HepG2 (cell line): ENCODE results near the gene CD2AP. TPM values are rescaled to one million over a fixed set of nuclear protein-coding genes. Genes with fewer than 3 reads are reported as not detected.
A peak's percentile ranks its signal among the peaks of the same experiment; 100 is the strongest.

Experiments
- ATAC-seq: fragments of 200-7000 bp; cut with Tn5 transposase; 3 replicates; pipeline ENCODE4 v1.9.1; 2020; ENCODE audit warnings: mild to moderate bottlenecking, moderate library complexity
- BruUV-seq: library from RNA; stranded (reverse); fragments of 400-500 nt; replicated peaks from 2 replicates; lab custom pipeline; 2021; lab: Mats Ljungman, UMichigan
- CTCF ChIA-PET: fragments of 300-600 bp; formaldehyde crosslinking; extraction: SDS; loops from one replicate; lab custom pipeline; 2021; ENCODE audit warnings: low total read pairs, inconsistent platforms, low intra/inter-chr PET ratio; lab: Yijun Ruan, JAX
- POLR2A ChIA-PET: fragments of 350-600 bp; sonication (Branson Sonifier 250); formaldehyde crosslinking; loops from one replicate; lab custom pipeline; 2020; ENCODE audit warnings: antibody characterized with exemption, inconsistent platforms; lab: Yijun Ruan, JAX
- DNase-seq: peaks from one replicate; pipeline ENCODE4 v3.0.0-alpha.2; 2015; ENCODE audit warnings: low spot score
- FAIRE-seq: peaks from 3 replicates; lab custom pipeline; 2011; peaks lifted over from hg19 to GRCh38; lab: Jason Lieb, UNC
- H2AFZ ChIP-seq: one replicate; pipeline ENCODE4 v1.6.1; 2011; ENCODE audit warnings: low read length, inconsistent platforms
- H3K27ac ChIP-seq: fragments of 300-600 bp; 3 replicates; pipeline ENCODE4 v1.8.0; 2011; ENCODE audit warnings: mixed run types, mild to moderate bottlenecking, mixed read lengths, low read length, inconsistent platforms; ENCODE audit not compliant: insufficient read depth; ENCODE audit errors: extremely low read length
- H3K27me3 ChIP-seq, 2 experiments: fragments of 200-600 bp in 1 of 2; 2 replicates in 1 of 2; 3 replicates in 1 of 2; pipeline versions ENCODE4 v1.6.0 to v1.8.0; 2011; ENCODE audit warnings: low read length in 2 of 2, mild to moderate bottlenecking in 2 of 2, moderate library complexity in 2 of 2, inconsistent platforms in 1 of 2; ENCODE audit not compliant: insufficient read depth in 2 of 2, control insufficient read depth in 1 of 2
- H3K36me3 ChIP-seq, 2 experiments: fragments of 200-600 bp in 1 of 2; replicated peaks in 1 of 2; 2 replicates in 1 of 2; 3 replicates in 1 of 2; pipeline versions ENCODE4 v1.5.1 to v1.8.0; 2011; ENCODE audit warnings: low read length in 2 of 2, inconsistent platforms in 1 of 2; ENCODE audit not compliant: insufficient read depth in 2 of 2, control insufficient read depth in 1 of 2
- H3K4me1 ChIP-seq: 2 replicates; pipeline ENCODE4 v1.5.1; 2012; ENCODE audit warnings: low read length, inconsistent platforms; ENCODE audit not compliant: insufficient read depth
- H3K4me2 ChIP-seq: 2 replicates; pipeline ENCODE4 v1.6.0; 2011; ENCODE audit warnings: low read depth, low read length, inconsistent platforms
- H3K4me3 ChIP-seq, 3 experiments: fragments of 200-600 bp in 1 of 3; sonication (generic), shearing (Covaris generic) in 1 of 3; replicated peaks in 1 of 3; 2 replicates each; pipeline ENCODE4 v1.5.1; 2011 to 2016; ENCODE audit warnings: low read length in 3 of 3, inconsistent platforms in 2 of 3, low read depth in 2 of 3, mild to moderate bottlenecking in 2 of 3, control low read depth in 1 of 3, mixed read lengths in 1 of 3; ENCODE audit not compliant: insufficient read depth in 1 of 3
- H3K79me2 ChIP-seq: one replicate; pipeline ENCODE4 v1.6.1; 2011; ENCODE audit warnings: low read length, inconsistent platforms; ENCODE audit not compliant: insufficient read depth
- H3K9ac ChIP-seq: 2 replicates; pipeline ENCODE4 v1.6.0; 2011; ENCODE audit warnings: mild to moderate bottlenecking, low read depth, low read length, inconsistent platforms; ENCODE audit not compliant: insufficient read depth
- H3K9me3 ChIP-seq: 2 replicates; pipeline ENCODE4 v1.5.1; 2012; ENCODE audit warnings: mild to moderate bottlenecking, low read length
- H4K20me1 ChIP-seq: 2 replicates; pipeline ENCODE4 v1.6.0; 2011; ENCODE audit warnings: inconsistent platforms, mild to moderate bottlenecking, low read length, moderate library complexity; ENCODE audit not compliant: insufficient read depth
- FOSL2 ChIP-seq: sonication (generic); formaldehyde crosslinking; IDR thresholded peaks from 2 replicates; pipeline ENCODE4 v1.4.0; 2020; ENCODE audit warnings: missing genetic modification reagents
- MAFF ChIP-seq: IDR thresholded peaks from 2 replicates; pipeline ENCODE4 v1.6.1; 2011; ENCODE audit warnings: low read depth, low read length, improper control_type of control experiment
- MAFK ChIP-seq, 2 experiments: IDR thresholded peaks in 1 of 2; conservative IDR thresholded peaks in 1 of 2; 2 replicates each; pipeline ENCODE4 v1.6.1; 2011; ENCODE audit warnings: improper control_type of control experiment in 2 of 2, low read length in 2 of 2
- MNT ChIP-seq: fragments of 450-650 bp; IDR thresholded peaks from 2 replicates; pipeline ENCODE4 v1.6.1; 2016
- NAIF1 ChIP-seq: sonication (generic); formaldehyde crosslinking; IDR thresholded peaks from 2 replicates; pipeline ENCODE4 v1.5.0; 2020; ENCODE audit warnings: mild to moderate bottlenecking, missing genetic modification reagents, borderline replicate concordance
- NFAT5 ChIP-seq: sonication (generic); formaldehyde crosslinking; IDR thresholded peaks from 2 replicates; pipeline ENCODE4 v1.4.0; 2020; ENCODE audit warnings: missing genetic modification reagents
- PCBP2 ChIP-seq: fragments of 200-400 bp; formaldehyde crosslinking; optimal IDR thresholded peaks from 2 replicates; pipeline ENCODE3; 2018; ENCODE audit warnings: low read length, low read depth; ENCODE audit not compliant: poor library complexity, severe bottlenecking
- PHF5A ChIP-seq: IDR thresholded peaks from one replicate; pipeline ENCODE4 v1.6.1; 2018; ENCODE audit warnings: low read depth, missing genetic modification reagents; ENCODE audit not compliant: unreplicated experiment
- TBX3 ChIP-seq: fragments of 450-650 bp; IDR thresholded peaks from 2 replicates; pipeline ENCODE4 v1.6.1; 2017; ENCODE audit warnings: antibody characterized with exemption, mild to moderate bottlenecking, inconsistent platforms, borderline replicate concordance
- ZBTB21 ChIP-seq: sonication (generic); formaldehyde crosslinking; IDR thresholded peaks from 2 replicates; pipeline ENCODE4 v1.4.0; 2020; ENCODE audit warnings: missing genetic modification reagents
- ZNF12 ChIP-seq: sonication (generic); formaldehyde crosslinking; IDR thresholded peaks from 2 replicates; pipeline ENCODE4 v1.5.0; 2020; ENCODE audit warnings: missing genetic modification reagents
- WGBS: methylation state at CpG from one replicate; pipeline ENCODE4 v1.1.6; 2017; ENCODE audit warnings: low lambda C conversion rate; 5-methylcytosine and 5-hydroxymethylcytosine counted together
- in situ Hi-C: cut with HindIII; loops from 2 replicates; pipeline ENCODE4 v1.10.0; 2017; ENCODE audit warnings: low pct_unique_long_range_greater_than_20kb; ENCODE audit not compliant: extremely low pct_ligation_motif_present
- intact Hi-C: fragments of 100-400 bp; cut with micrococcal nuclease; formaldehyde crosslinking; loops from one replicate; pipeline ENCODE4 v1.10.0; 2022; ENCODE audit not compliant: unreplicated experiment
- polyA plus RNA-seq, 8 experiments: library from polyadenylated mRNA; depleted of rRNA in 3 of 8; stranded (reverse) in 7 of 8; unstranded in 1 of 8; fragments of >200 nt; fragmentation: Illumina TruSeq in 4 of 8; extraction: Trizol in 4 of 8; gene quantifications; 2 replicates each; pipeline versions ENCODE4 v1.2.1 to v1.2.3, GENCODE V29; 2011 to 2016; ENCODE audit warnings: low read depth in 4 of 8, missing spikeins in 1 of 8, mixed read lengths in 1 of 8; ENCODE audit not compliant: insufficient read depth in 1 of 8
- total RNA-seq, 5 experiments: library from RNA; depleted of rRNA; stranded (reverse); fragments of >200 nt; fragmentation: Illumina TruSeq; extraction: Trizol; gene quantifications; 2 replicates each; pipeline ENCODE4 v1.2.3, GENCODE V29; 2016; ENCODE audit warnings: low read depth in 1 of 5

Gene CD2AP
- total and polyA plus RNA-seq, 2 of the 13 experiments (the other 11 are each of a cell fraction or from before 2014, with no cell fraction given) = 8.6 to 31.9 TPM

- no peaks in the 10 kb centered on the region for H3K36me3 ChIP-seq
- H4K20me1 ChIP-seq = no peaks in the 10 kb centered on the region
- no peaks in the 10 kb centered on the region for H3K4me1 ChIP-seq
- H3K27ac ChIP-seq = no peak overlapping the region
- peak; percentile 68; the same call in 2 of the 3 replicates for ATAC-seq
- no peak overlapping the region for H3K4me2 ChIP-seq
- no TSS peak for BruUV-seq
- 13% methylated on average over 7 of the region's 7 CpGs for WGBS
- intact Hi-C loops = no loop called here
- no peaks in the 10 kb centered on the region for H3K79me2 ChIP-seq
- in situ Hi-C loops = no loop called here
- H3K9me3 ChIP-seq = no peaks in the 10 kb centered on the region
- no peak for DNase-seq
- H3K4me3 ChIP-seq = no peak overlapping the region
- POLR2A ChIA-PET = no interaction called here
- no peak overlapping the region for H3K9ac ChIP-seq
- peak; percentile 57; the same call in 1 of the 2 replicates for TF ChIP-seq ZNF12 (CRISPR knock-in tag)
- TF ChIP-seq MNT = no peak
- peak; percentile 46 to 55; a peak in 3 of 4 replicates for TF ChIP-seq MAFK (conservative IDR thresholded peaks at IDR 0.05 in 1 of 2, IDR thresholded peaks at IDR 0.05 in 1 of 2; ENCODE audit: low read length in 2 of 2)
- TF ChIP-seq TBX3 = no peak
- TF ChIP-seq ZBTB21 (CRISPR knock-in tag) = no peak
- no peak for TF ChIP-seq PCBP2
- no peak for TF ChIP-seq NAIF1 (CRISPR knock-in tag)
- no peak for TF ChIP-seq NFAT5 (CRISPR knock-in tag)
- peak; percentile 78 for TF ChIP-seq FOSL2 (CRISPR knock-in tag)
- TF ChIP-seq PHF5A (CRISPR knock-in tag) = no peak
- TF ChIP-seq MAFF = peak; percentile 45; the same call in 1 of the 2 replicates
- no peak for FAIRE-seq
- H2AFZ ChIP-seq = no peak overlapping the region
- CTCF ChIA-PET = no interaction called here
- peaks cover 2 to 17% of the 10 kb centered on the region in 2 experiments; a peak in 3 of 5 replicates for H3K27me3 ChIP-seq
Observed at GRCh38 chr6:47655719-47656595, 178.4 kb downstream of the CD2AP start.
